A549 (cell line): ENCODE results near the gene LMO7.

Source experiments
- CTCF ChIP-seq: fragments of >200 bp; sonication (Bioruptor Twin); formaldehyde crosslinking; IDR thresholded peaks from 3 replicates; pipeline ENCODE4 v1.5.1; 2016
- JUNB ChIP-seq: fragments of >200 bp; sonication (Bioruptor Twin); formaldehyde crosslinking; IDR thresholded peaks from 2 replicates; pipeline ENCODE4 v1.6.1; 2016

- TF ChIP-seq CTCF (no peak), JUNB (peak; percentile 87)
Observed at GRCh38 chr13:75705395-75705794, 69.3 kb downstream of the LMO7 start.
